MM.1S (cell line): Measurements from ENCODE around the gene GLYATL3.

Source experiments
- DNase-seq: peaks from one replicate; pipeline ENCODE4 v3.0.0-alpha.2; 2015
- H2AFZ ChIP-seq: fragments of 300-600 bp; sonication (generic); 2 replicates; pipeline ENCODE4 v1.6.0; 2016; ENCODE audit warnings: antibody characterized with exemption, low read length
- H3F3A ChIP-seq: fragments of 300-600 bp; sonication (generic); 2 replicates; pipeline ENCODE4 v1.6.1; 2016; ENCODE audit warnings: mild to moderate bottlenecking, antibody characterized with exemption, low read length, moderate library complexity, mixed read lengths; ENCODE audit not compliant: insufficient read depth
- H3K27ac ChIP-seq: fragments of 300-600 bp; sonication (generic); 2 replicates; pipeline ENCODE4 v1.5.1; 2016; ENCODE audit warnings: mild to moderate bottlenecking, low read length
- H3K27me3 ChIP-seq: fragments of 300-600 bp; sonication (generic); replicated peaks from 2 replicates; pipeline ENCODE4 v1.6.0; 2016; ENCODE audit warnings: low read length; ENCODE audit not compliant: insufficient read depth
- H3K36me3 ChIP-seq: fragments of 300-600 bp; sonication (generic); replicated peaks from 2 replicates; pipeline ENCODE4 v1.6.1; 2016; ENCODE audit warnings: mild to moderate bottlenecking, low read length, mixed read lengths; ENCODE audit not compliant: insufficient read depth
- H3K4me1 ChIP-seq: fragments of 300-600 bp; sonication (generic); 2 replicates; pipeline ENCODE4 v1.6.1; 2016; ENCODE audit warnings: low read length, mixed read lengths
- H3K4me2 ChIP-seq: fragments of 300-600 bp; sonication (generic); 2 replicates; pipeline ENCODE4 v1.6.0; 2016; ENCODE audit warnings: low read depth, low read length
- H3K4me3 ChIP-seq: fragments of 300-600 bp; sonication (generic); 2 replicates; pipeline ENCODE4 v1.5.1; 2016; ENCODE audit warnings: low read length, mixed read lengths
- H3K79me2 ChIP-seq: fragments of 300-600 bp; sonication (generic); 2 replicates; pipeline ENCODE4 v1.6.1; 2016; ENCODE audit warnings: mixed run types, low read length, mixed read lengths
- H3K9ac ChIP-seq: fragments of 300-600 bp; sonication (generic); 2 replicates; pipeline ENCODE4 v1.6.1; 2016; ENCODE audit warnings: low read length, mixed read lengths
- H3K9me2 ChIP-seq: fragments of 300-600 bp; sonication (generic); replicated peaks from 2 replicates; pipeline ENCODE4 v1.6.1; 2016; ENCODE audit warnings: mild to moderate bottlenecking, low read length, mixed read lengths; ENCODE audit not compliant: insufficient read depth
- H3K9me3 ChIP-seq: fragments of 300-600 bp; sonication (generic); replicated peaks from 2 replicates; pipeline ENCODE4 v1.6.1; 2016; ENCODE audit warnings: mild to moderate bottlenecking, low read length, mixed read lengths; ENCODE audit not compliant: insufficient read depth
- H4K20me1 ChIP-seq: fragments of 300-600 bp; sonication (generic); 2 replicates; pipeline ENCODE4 v1.6.1; 2016; ENCODE audit warnings: mild to moderate bottlenecking, low read length, moderate library complexity, mixed read lengths; ENCODE audit not compliant: insufficient read depth
- EZH2 ChIP-seq: fragments of 300-600 bp; sonication (generic); optimal IDR thresholded peaks from 2 replicates; pipeline ENCODE3; 2017; ENCODE audit warnings: low read depth, mild to moderate bottlenecking, antibody characterized with exemption, low read length, mixed read lengths
- EZH2phosphoT487 ChIP-seq: fragments of 300-600 bp; sonication (generic); IDR thresholded peaks from 2 replicates; pipeline ENCODE4 v1.6.1; 2018; ENCODE audit warnings: antibody characterized with exemption, low read length
- TF ChIP-seq, protein P1 (sequence below): fragments of 300-600 bp; sonication (generic); IDR thresholded peaks from 2 replicates; pipeline ENCODE4 v1.5.1; 2016; ENCODE audit warnings: antibody characterized with exemption, low read length, mixed read lengths

GLYATL3 gene

DNA sequence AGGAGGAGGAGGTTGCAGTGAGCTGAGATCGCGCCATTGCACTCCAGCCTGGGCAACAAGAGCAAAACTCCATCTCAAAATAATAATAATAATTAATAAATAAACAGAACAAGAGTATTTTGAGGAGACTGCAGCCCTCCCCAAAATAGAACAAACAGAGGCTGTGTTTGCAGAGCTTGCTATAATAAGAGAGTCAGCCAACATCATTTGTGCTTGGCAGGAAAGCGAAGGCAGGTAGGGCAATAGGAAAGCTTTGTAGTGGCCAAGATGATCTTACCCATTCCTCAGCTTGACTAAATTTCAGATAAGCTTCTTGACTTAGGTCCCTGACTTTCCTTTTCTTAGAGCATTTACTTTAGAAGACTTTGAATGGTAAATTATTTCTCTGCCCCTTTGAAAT is 57.5 kb downstream of the GLYATL3 start:
- Histone ChIP-seq H3K27ac (no peak overlapping the region), H3K36me3 (no peaks in the 10 kb centered on the region), H3K4me3 (no peak overlapping the region), H3K27me3 (no peaks in the 10 kb centered on the region), H3K79me2 (no peaks in the 10 kb centered on the region), H3K4me1 (no peaks in the 10 kb centered on the region), H3F3A (no peaks in the 10 kb centered on the region), H3K9ac (no peak overlapping the region), H4K20me1 (no peaks in the 10 kb centered on the region), H3K9me3 (no peaks in the 10 kb centered on the region), H2AFZ (no peak overlapping the region), H3K9me2 (no peaks in the 10 kb centered on the region), H3K4me2 (no peak overlapping the region)
- DNase-seq: no peak
- TF ChIP-seq EZH2phosphoT487: no peak
- no peak for TF ChIP-seq EZH2
- TF ChIP-seq, protein P1, sequence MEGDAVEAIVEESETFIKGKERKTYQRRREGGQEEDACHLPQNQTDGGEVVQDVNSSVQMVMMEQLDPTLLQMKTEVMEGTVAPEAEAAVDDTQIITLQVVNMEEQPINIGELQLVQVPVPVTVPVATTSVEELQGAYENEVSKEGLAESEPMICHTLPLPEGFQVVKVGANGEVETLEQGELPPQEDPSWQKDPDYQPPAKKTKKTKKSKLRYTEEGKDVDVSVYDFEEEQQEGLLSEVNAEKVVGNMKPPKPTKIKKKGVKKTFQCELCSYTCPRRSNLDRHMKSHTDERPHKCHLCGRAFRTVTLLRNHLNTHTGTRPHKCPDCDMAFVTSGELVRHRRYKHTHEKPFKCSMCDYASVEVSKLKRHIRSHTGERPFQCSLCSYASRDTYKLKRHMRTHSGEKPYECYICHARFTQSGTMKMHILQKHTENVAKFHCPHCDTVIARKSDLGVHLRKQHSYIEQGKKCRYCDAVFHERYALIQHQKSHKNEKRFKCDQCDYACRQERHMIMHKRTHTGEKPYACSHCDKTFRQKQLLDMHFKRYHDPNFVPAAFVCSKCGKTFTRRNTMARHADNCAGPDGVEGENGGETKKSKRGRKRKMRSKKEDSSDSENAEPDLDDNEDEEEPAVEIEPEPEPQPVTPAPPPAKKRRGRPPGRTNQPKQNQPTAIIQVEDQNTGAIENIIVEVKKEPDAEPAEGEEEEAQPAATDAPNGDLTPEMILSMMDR: no peak

DNA sequence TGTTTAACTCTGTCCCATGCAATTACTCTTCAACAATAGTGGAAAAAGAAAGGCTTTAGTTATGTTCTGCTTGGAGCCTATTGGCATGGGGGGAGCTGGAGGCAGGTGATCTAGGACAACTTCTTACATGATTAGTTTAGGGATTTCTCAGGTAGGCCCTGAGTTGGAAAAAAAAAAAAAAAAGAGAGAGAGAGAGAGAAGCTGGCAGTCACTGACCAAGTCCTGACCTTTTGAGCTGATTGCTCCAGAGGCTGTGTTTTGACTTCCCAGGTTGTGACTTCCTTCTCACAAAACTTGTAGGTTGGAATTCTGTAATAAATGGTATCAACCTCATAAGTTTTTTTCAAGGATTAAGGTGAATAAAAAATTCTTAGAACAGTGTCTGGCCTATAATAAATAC is 58.5 kb downstream of the GLYATL3 start:
- H3K27me3 ChIP-seq: no peaks in the 10 kb centered on the region
- H3K9me2 ChIP-seq: no peaks in the 10 kb centered on the region
- no peak for DNase-seq
- H3K9me3 ChIP-seq: no peaks in the 10 kb centered on the region
- H3F3A ChIP-seq: no peaks in the 10 kb centered on the region
- TF ChIP-seq, protein P1: no peak
- TF ChIP-seq EZH2: no peak
- no peak for TF ChIP-seq EZH2phosphoT487
- no peak overlapping the region for H3K27ac ChIP-seq
- H3K4me1 ChIP-seq: no peaks in the 10 kb centered on the region
- no peak overlapping the region for H3K9ac ChIP-seq
- H3K4me2 ChIP-seq: no peak overlapping the region
- no peak overlapping the region for H3K4me3 ChIP-seq
- no peaks in the 10 kb centered on the region for H4K20me1 ChIP-seq
- no peak overlapping the region for H2AFZ ChIP-seq
- H3K79me2 ChIP-seq: no peaks in the 10 kb centered on the region
- H3K36me3 ChIP-seq: no peaks in the 10 kb centered on the region

DNA sequence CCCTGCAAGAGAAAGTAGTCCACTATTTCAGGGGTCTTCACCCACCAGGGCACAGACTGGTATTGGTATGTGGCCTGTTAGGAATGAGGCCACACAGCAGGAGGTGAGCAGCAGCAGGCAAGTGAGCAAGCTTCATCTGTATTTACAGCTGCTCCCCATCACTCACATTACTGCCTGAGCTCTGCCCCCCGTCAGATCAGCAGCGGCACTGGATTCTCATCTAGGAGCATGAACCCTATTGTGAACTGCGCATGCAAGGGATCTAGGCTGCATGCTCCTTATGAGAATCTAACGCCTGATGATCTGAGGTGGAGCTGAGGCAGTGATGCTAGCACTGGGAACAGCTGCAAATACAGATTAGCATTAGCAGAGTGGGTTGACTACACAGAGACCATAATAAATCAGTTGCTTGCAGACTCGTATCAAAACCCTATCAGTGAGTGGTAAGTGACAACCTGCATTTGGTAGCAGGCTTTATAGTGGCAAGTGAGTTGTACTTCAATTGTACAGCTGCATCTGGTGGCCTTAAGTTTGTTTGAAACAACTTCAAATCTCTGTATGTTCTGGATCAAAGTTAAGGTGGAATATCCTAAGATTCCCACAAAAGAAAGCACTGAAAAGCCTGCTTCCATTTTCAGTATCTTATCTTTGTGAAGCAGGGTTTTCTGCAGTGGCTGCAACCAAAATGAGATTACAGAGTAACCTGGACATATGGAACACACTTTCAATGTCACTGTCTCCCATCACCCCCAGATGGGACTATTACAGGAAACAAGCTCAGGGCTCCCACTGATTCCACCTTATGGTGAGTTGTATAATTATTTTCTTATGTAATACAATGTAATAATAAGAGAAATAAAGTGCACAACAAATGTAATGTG is 63.5 kb downstream of the GLYATL3 start:
- Histone ChIP-seq H3K4me2 (no peak overlapping the region), H3K9me2 (no peaks in the 10 kb centered on the region), H3K79me2 (no peaks in the 10 kb centered on the region), H4K20me1 (no peaks in the 10 kb centered on the region), H3K27ac (no peak overlapping the region), H3K9me3 (no peaks in the 10 kb centered on the region), H3K4me3 (no peak overlapping the region), H3K36me3 (no peaks in the 10 kb centered on the region), H3K9ac (no peak overlapping the region), H3F3A (no peaks in the 10 kb centered on the region), H2AFZ (no peak overlapping the region), H3K4me1 (no peaks in the 10 kb centered on the region), H3K27me3 (no peaks in the 10 kb centered on the region)
- DNase-seq: no peak
- TF ChIP-seq EZH2: no peak
- TF ChIP-seq EZH2phosphoT487: no peak
- TF ChIP-seq, protein P1: no peak
